ENCODE measurements around the gene SRGAP3.

Gene SRGAP3

GRCh38 chr3:9068051-9068450 is 181.4 kb downstream of the SRGAP3 start:
- TF ChIP-seq ZFP30 (CRISPR knock-in tag; IDR thresholded peaks at IDR 0.05) (no peak), CREB5 (CRISPR knock-in tag; IDR thresholded peaks at IDR 0.05; ENCODE audit: low read depth) (no peak), ISL1 (CRISPR knock-in tag; IDR thresholded peaks at IDR 0.05) (no peak), ZNF8 (CRISPR knock-in tag; IDR thresholded peaks at IDR 0.05) (no peak), RARB (CRISPR knock-in tag; IDR thresholded peaks at IDR 0.05) (no peak), GLIS3 (CRISPR knock-in tag; IDR thresholded peaks at IDR 0.05) (no peak), ESRRG (CRISPR knock-in tag; IDR thresholded peaks at IDR 0.05) (no peak), CSRNP3 (CRISPR knock-in tag; IDR thresholded peaks at IDR 0.05) (no peak), SNAI2 (CRISPR knock-in tag; IDR thresholded peaks at IDR 0.05) (no peak), CSDC2 (CRISPR knock-in tag; IDR thresholded peaks at IDR 0.05) (no peak), ZNF565 (CRISPR knock-in tag; conservative IDR thresholded peaks at IDR 0.05; ENCODE audit: low read depth) (no peak), BACH2 (CRISPR knock-in tag; IDR thresholded peaks at IDR 0.05; ENCODE audit: borderline replicate concordance) (no peak), ZC3H10 (CRISPR knock-in tag; IDR thresholded peaks at IDR 0.05) (no peak), ZNF70 (CRISPR knock-in tag; IDR thresholded peaks at IDR 0.05) (no peak), PATZ1 (CRISPR knock-in tag; IDR thresholded peaks at IDR 0.05; ENCODE audit: borderline replicate concordance) (no peak)
- no peak for ATAC-seq

- ATAC-seq = peak; percentile 95
- TF ChIP-seq CSRNP3 (CRISPR knock-in tag; IDR thresholded peaks at IDR 0.05) (no peak), PPARA (CRISPR knock-in tag; IDR thresholded peaks at IDR 0.05; ENCODE audit: borderline replicate concordance) (no peak), BACH2 (CRISPR knock-in tag; IDR thresholded peaks at IDR 0.05; ENCODE audit: borderline replicate concordance) (no peak), GLIS3 (CRISPR knock-in tag; IDR thresholded peaks at IDR 0.05) (no peak), RARB (CRISPR knock-in tag; IDR thresholded peaks at IDR 0.05) (no peak), OSR1 (CRISPR knock-in tag; IDR thresholded peaks at IDR 0.05) (no peak), TCF4 (CRISPR knock-in tag; IDR thresholded peaks at IDR 0.05; ENCODE audit: borderline replicate concordance) (no peak), POU6F1 (CRISPR knock-in tag; IDR thresholded peaks at IDR 0.05; ENCODE audit: borderline replicate concordance, low read depth) (no peak), ZNF8 (CRISPR knock-in tag; IDR thresholded peaks at IDR 0.05) (no peak), ESRRG (CRISPR knock-in tag; IDR thresholded peaks at IDR 0.05) (no peak), ISL1 (CRISPR knock-in tag; IDR thresholded peaks at IDR 0.05) (no peak), SNAI2 (CRISPR knock-in tag; IDR thresholded peaks at IDR 0.05) (no peak), ZNF565 (CRISPR knock-in tag; conservative IDR thresholded peaks at IDR 0.05; ENCODE audit: low read depth) (no peak), CREB5 (CRISPR knock-in tag; IDR thresholded peaks at IDR 0.05; ENCODE audit: low read depth) (no peak), ZFP30 (CRISPR knock-in tag; IDR thresholded peaks at IDR 0.05) (no peak), ZC3H10 (CRISPR knock-in tag; IDR thresholded peaks at IDR 0.05) (no peak), CSDC2 (CRISPR knock-in tag; IDR thresholded peaks at IDR 0.05) (no peak), TOX (CRISPR knock-in tag; IDR thresholded peaks at IDR 0.05; ENCODE audit: borderline replicate concordance) (no peak)
Observed at GRCh38 chr3:9067352-9067975, 182.0 kb downstream of the SRGAP3 start.
